HepG2 (cell line): ENCODE measurements around the gene TACO1. TPM values are rescaled to one million over a fixed set of nuclear protein-coding genes. Genes with fewer than 3 reads are reported as not detected.
A peak's percentile ranks its signal among the peaks of the same experiment; 100 is the strongest.

Experiments
- ATAD3A ChIP-seq: sonication (generic); formaldehyde crosslinking; IDR thresholded peaks from 2 replicates; pipeline ENCODE4 v1.4.0; 2020; ENCODE audit warnings: missing genetic modification reagents
- KLF13 ChIP-seq: sonication (generic); formaldehyde crosslinking; IDR thresholded peaks from 2 replicates; pipeline ENCODE4 v1.4.0; 2020; ENCODE audit warnings: mild to moderate bottlenecking, missing genetic modification reagents
- MLXIP ChIP-seq: sonication (generic); formaldehyde crosslinking; IDR thresholded peaks from 2 replicates; pipeline ENCODE4 v1.9.0; 2021; ENCODE audit warnings: missing genetic modification reagents, borderline replicate concordance
- PRMT3 ChIP-seq: sonication (generic); formaldehyde crosslinking; IDR thresholded peaks from 2 replicates; pipeline ENCODE4 v1.8.1; 2022; ENCODE audit warnings: low read depth, mild to moderate bottlenecking, moderate library complexity, missing genetic modification reagents, borderline replicate concordance
- PTBP1 ChIP-seq: fragments of 200-400 bp; formaldehyde crosslinking; IDR thresholded peaks from 2 replicates; pipeline ENCODE4 v1.6.1; 2018; ENCODE audit warnings: low read length, low read depth; ENCODE audit not compliant: poor library complexity, severe bottlenecking
- SIX4 ChIP-seq: sonication (generic); formaldehyde crosslinking; IDR thresholded peaks from 2 replicates; pipeline ENCODE4 v1.4.0; 2020; ENCODE audit warnings: missing genetic modification reagents
- SMAD9 ChIP-seq: sonication (generic); formaldehyde crosslinking; IDR thresholded peaks from 2 replicates; pipeline ENCODE4 v1.5.1; 2020; ENCODE audit warnings: mild to moderate bottlenecking, missing genetic modification reagents
- TEAD2 ChIP-seq: sonication (generic); formaldehyde crosslinking; IDR thresholded peaks from 2 replicates; pipeline ENCODE4 v1.9.0; 2021; ENCODE audit warnings: missing genetic modification reagents
- ZBTB42 ChIP-seq: sonication (generic); formaldehyde crosslinking; IDR thresholded peaks from 2 replicates; pipeline ENCODE4 v1.5.0; 2020; ENCODE audit warnings: mild to moderate bottlenecking, missing genetic modification reagents
- ZFP36 ChIP-seq: fragments of 150-350 bp; IDR thresholded peaks from 2 replicates; pipeline ENCODE4 v1.6.1; 2018; ENCODE audit warnings: borderline replicate concordance, low read length, low read depth; ENCODE audit not compliant: partially characterized antibody
- ZNF10 ChIP-seq: sonication (generic); formaldehyde crosslinking; IDR thresholded peaks from 2 replicates; pipeline ENCODE4 v1.4.0; 2020; ENCODE audit warnings: mild to moderate bottlenecking, low read depth, missing genetic modification reagents, borderline replicate concordance
- ZNF414 ChIP-seq: sonication (generic); formaldehyde crosslinking; IDR thresholded peaks from 2 replicates; pipeline ENCODE4 v1.5.0; 2020; ENCODE audit warnings: missing genetic modification reagents
- ZNF644 ChIP-seq: IDR thresholded peaks from 2 replicates; pipeline ENCODE4 v1.6.1; 2016; ENCODE audit warnings: low read depth
- ZNF75D ChIP-seq: sonication (generic); formaldehyde crosslinking; IDR thresholded peaks from 2 replicates; pipeline ENCODE4 v1.8.1; 2023; ENCODE audit warnings: missing genetic modification reagents, mild to moderate bottlenecking, borderline replicate concordance
- polyA plus RNA-seq, 8 experiments: library from polyadenylated mRNA; depleted of rRNA in 3 of 8; stranded (reverse) in 7 of 8; unstranded in 1 of 8; fragments of >200 nt; fragmentation: Illumina TruSeq in 4 of 8; extraction: Trizol in 4 of 8; gene quantifications; 2 replicates each; pipeline versions ENCODE4 v1.2.1 to v1.2.3, GENCODE V29; 2011 to 2016; ENCODE audit warnings: low read depth in 4 of 8, missing spikeins in 1 of 8, mixed read lengths in 1 of 8; ENCODE audit not compliant: insufficient read depth in 1 of 8
- total RNA-seq, 5 experiments: library from RNA; depleted of rRNA; stranded (reverse); fragments of >200 nt; fragmentation: Illumina TruSeq; extraction: Trizol; gene quantifications; 2 replicates each; pipeline ENCODE4 v1.2.3, GENCODE V29; 2016; ENCODE audit warnings: low read depth in 1 of 5
- TF ChIP-seq, protein P1 (sequence below): sonication (generic); formaldehyde crosslinking; IDR thresholded peaks from 2 replicates; pipeline ENCODE4 v1.5.0; 2020; ENCODE audit warnings: mild to moderate bottlenecking, missing genetic modification reagents, borderline replicate concordance
- TF ChIP-seq, protein P2 (sequence below): sonication (generic); formaldehyde crosslinking; IDR thresholded peaks from 2 replicates; pipeline ENCODE4 v1.4.0; 2020; ENCODE audit warnings: mild to moderate bottlenecking, missing genetic modification reagents

TACO1 gene
- total and polyA plus RNA-seq, 2 of the 13 experiments (the other 11 are each of a cell fraction or from before 2014, with no cell fraction given) = 34.7 to 53.6 TPM

GRCh38 chr17:63621684-63622573 lies 21.2 kb downstream of the TACO1 start, which contains the start of gene MAP3K3 (continued):
- TF ChIP-seq, protein P1, sequence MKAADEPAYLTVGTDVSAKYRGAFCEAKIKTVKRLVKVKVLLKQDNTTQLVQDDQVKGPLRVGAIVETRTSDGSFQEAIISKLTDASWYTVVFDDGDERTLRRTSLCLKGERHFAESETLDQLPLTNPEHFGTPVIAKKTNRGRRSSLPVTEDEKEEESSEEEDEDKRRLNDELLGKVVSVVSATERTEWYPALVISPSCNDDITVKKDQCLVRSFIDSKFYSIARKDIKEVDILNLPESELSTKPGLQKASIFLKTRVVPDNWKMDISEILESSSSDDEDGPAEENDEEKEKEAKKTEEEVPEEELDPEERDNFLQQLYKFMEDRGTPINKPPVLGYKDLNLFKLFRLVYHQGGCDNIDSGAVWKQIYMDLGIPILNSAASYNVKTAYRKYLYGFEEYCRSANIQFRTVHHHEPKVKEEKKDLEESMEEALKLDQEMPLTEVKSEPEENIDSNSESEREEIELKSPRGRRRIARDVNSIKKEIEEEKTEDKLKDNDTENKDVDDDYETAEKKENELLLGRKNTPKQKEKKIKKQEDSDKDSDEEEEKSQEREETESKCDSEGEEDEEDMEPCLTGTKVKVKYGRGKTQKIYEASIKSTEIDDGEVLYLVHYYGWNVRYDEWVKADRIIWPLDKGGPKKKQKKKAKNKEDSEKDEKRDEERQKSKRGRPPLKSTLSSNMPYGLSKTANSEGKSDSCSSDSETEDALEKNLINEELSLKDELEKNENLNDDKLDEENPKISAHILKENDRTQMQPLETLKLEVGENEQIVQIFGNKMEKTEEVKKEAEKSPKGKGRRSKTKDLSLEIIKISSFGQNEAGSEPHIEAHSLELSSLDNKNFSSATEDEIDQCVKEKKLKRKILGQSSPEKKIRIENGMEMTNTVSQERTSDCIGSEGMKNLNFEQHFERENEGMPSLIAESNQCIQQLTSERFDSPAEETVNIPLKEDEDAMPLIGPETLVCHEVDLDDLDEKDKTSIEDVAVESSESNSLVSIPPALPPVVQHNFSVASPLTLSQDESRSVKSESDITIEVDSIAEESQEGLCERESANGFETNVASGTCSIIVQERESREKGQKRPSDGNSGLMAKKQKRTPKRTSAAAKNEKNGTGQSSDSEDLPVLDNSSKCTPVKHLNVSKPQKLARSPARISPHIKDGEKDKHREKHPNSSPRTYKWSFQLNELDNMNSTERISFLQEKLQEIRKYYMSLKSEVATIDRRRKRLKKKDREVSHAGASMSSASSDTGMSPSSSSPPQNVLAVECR = peak; percentile 81; the same call in 1 of the 2 replicates
- TF ChIP-seq TEAD2 (CRISPR knock-in tag) (no peak), MLXIP (CRISPR knock-in tag) (no peak), ZBTB42 (no peak), SMAD9 (CRISPR knock-in tag) (no peak), ATAD3A (CRISPR knock-in tag) (0 out of 2 replicates have a peak, but pooled peaks have one; percentile 63), SIX4 (no peak), ZNF644 (no peak), ZNF414 (CRISPR knock-in tag) (no peak), PTBP1 (no peak), ZFP36 (no peak), KLF13 (CRISPR knock-in tag) (peak; percentile 91), ZNF10 (CRISPR knock-in tag) (no peak), ZNF75D (CRISPR knock-in tag) (peak; percentile 37; the same call in 1 of the 2 replicates), PRMT3 (no peak)
- TF ChIP-seq, protein P2, sequence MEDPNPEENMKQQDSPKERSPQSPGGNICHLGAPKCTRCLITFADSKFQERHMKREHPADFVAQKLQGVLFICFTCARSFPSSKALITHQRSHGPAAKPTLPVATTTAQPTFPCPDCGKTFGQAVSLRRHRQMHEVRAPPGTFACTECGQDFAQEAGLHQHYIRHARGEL = no peak
